HepG2 (cell line): ENCODE results near the gene CASS4. TPM values are rescaled to one million over a fixed set of nuclear protein-coding genes. Genes with fewer than 3 reads are reported as not detected.

ENCODE experiments used
- AGO2 ChIP-seq: fragments of 200-400 bp; formaldehyde crosslinking; optimal IDR thresholded peaks from 2 replicates; pipeline ENCODE3; 2017; ENCODE audit warnings: mild to moderate bottlenecking, low read depth, low read length, moderate library complexity
- ARHGAP35 ChIP-seq: sonication (generic); formaldehyde crosslinking; IDR thresholded peaks from 2 replicates; pipeline ENCODE4 v1.9.0; 2022; ENCODE audit warnings: mild to moderate bottlenecking, inconsistent platforms, moderate library complexity, missing genetic modification reagents, borderline replicate concordance
- CHCHD3 ChIP-seq: sonication (generic); formaldehyde crosslinking; IDR thresholded peaks from 2 replicates; pipeline ENCODE4 v1.8.0; 2022; ENCODE audit warnings: mild to moderate bottlenecking, missing genetic modification reagents, moderate library complexity
- EED ChIP-seq: sonication (generic); formaldehyde crosslinking; IDR thresholded peaks from 2 replicates; pipeline ENCODE4 v1.5.0; 2020; ENCODE audit warnings: mild to moderate bottlenecking, missing genetic modification reagents
- GZF1 ChIP-seq: sonication (generic); formaldehyde crosslinking; IDR thresholded peaks from 2 replicates; pipeline ENCODE4 v1.5.1; 2020; ENCODE audit warnings: mild to moderate bottlenecking, missing genetic modification reagents
- HES4 ChIP-seq: sonication (generic); formaldehyde crosslinking; IDR thresholded peaks from 2 replicates; pipeline ENCODE4 v1.9.0; 2021; ENCODE audit warnings: mild to moderate bottlenecking, missing genetic modification reagents, borderline replicate concordance
- JUND ChIP-seq: sonication (generic); formaldehyde crosslinking; IDR thresholded peaks from 2 replicates; pipeline ENCODE4 v1.8.0; 2022; ENCODE audit warnings: mild to moderate bottlenecking, missing genetic modification reagents
- KLF15 ChIP-seq: sonication (generic); formaldehyde crosslinking; IDR thresholded peaks from 2 replicates; pipeline ENCODE4 v1.8.1; 2023; ENCODE audit warnings: borderline replicate concordance, mild to moderate bottlenecking, inconsistent platforms, missing genetic modification reagents, mixed read lengths
- SMAD3 ChIP-seq: sonication (generic); formaldehyde crosslinking; IDR thresholded peaks from 2 replicates; pipeline ENCODE4 v1.4.0; 2020; ENCODE audit warnings: missing genetic modification reagents
- SNAPC5 ChIP-seq: sonication (generic); formaldehyde crosslinking; IDR thresholded peaks from 2 replicates; pipeline ENCODE4 v1.8.1; 2023; ENCODE audit warnings: mild to moderate bottlenecking, missing genetic modification reagents, borderline replicate concordance
- TCF12 ChIP-seq, 2 experiments: fragments of 450-650 bp in 1 of 2; sonication (generic) in 1 of 2; formaldehyde crosslinking in 1 of 2; IDR thresholded peaks; 2 replicates each; pipeline versions ENCODE4 v1.6.1 to v1.8.0; 2017 to 2022; ENCODE audit warnings: antibody characterized with exemption in 1 of 2, mild to moderate bottlenecking in 1 of 2, missing genetic modification reagents in 1 of 2, moderate library complexity in 1 of 2
- TCF7L2 ChIP-seq: IDR thresholded peaks from 2 replicates; pipeline ENCODE4 v1.6.1; 2011; ENCODE audit warnings: mild to moderate bottlenecking, low read depth, low read length, moderate library complexity
- ZC3H4 ChIP-seq: sonication (generic); formaldehyde crosslinking; IDR thresholded peaks from 2 replicates; pipeline ENCODE4 v1.4.0; 2020; ENCODE audit warnings: missing genetic modification reagents, borderline replicate concordance
- ZNF253 ChIP-seq: sonication (generic); formaldehyde crosslinking; IDR thresholded peaks from 2 replicates; pipeline ENCODE4 v1.8.0; 2022; ENCODE audit warnings: mild to moderate bottlenecking, missing genetic modification reagents, borderline replicate concordance
- ZNF256 ChIP-seq: sonication (generic); formaldehyde crosslinking; conservative IDR thresholded peaks from 2 replicates; pipeline ENCODE4 v1.4.0; 2020; ENCODE audit warnings: missing genetic modification reagents
- ZNF552 ChIP-seq: sonication (generic); formaldehyde crosslinking; IDR thresholded peaks from 2 replicates; pipeline ENCODE4 v1.9.0; 2022; ENCODE audit warnings: missing genetic modification reagents, mild to moderate bottlenecking, borderline replicate concordance
- ZNF644 ChIP-seq: IDR thresholded peaks from 2 replicates; pipeline ENCODE4 v1.6.1; 2016; ENCODE audit warnings: low read depth
- ZNF766 ChIP-seq: sonication (generic); formaldehyde crosslinking; IDR thresholded peaks from 2 replicates; pipeline ENCODE4 v1.5.0; 2020; ENCODE audit warnings: missing genetic modification reagents, borderline replicate concordance
- polyA plus RNA-seq, 8 experiments: library from polyadenylated mRNA; depleted of rRNA in 3 of 8; stranded (reverse) in 7 of 8; unstranded in 1 of 8; fragments of >200 nt; fragmentation: Illumina TruSeq in 4 of 8; extraction: Trizol in 4 of 8; gene quantifications; 2 replicates each; pipeline versions ENCODE4 v1.2.1 to v1.2.3, GENCODE V29; 2011 to 2016; ENCODE audit warnings: low read depth in 4 of 8, missing spikeins in 1 of 8, mixed read lengths in 1 of 8; ENCODE audit not compliant: insufficient read depth in 1 of 8
- total RNA-seq, 5 experiments: library from RNA; depleted of rRNA; stranded (reverse); fragments of >200 nt; fragmentation: Illumina TruSeq; extraction: Trizol; gene quantifications; 2 replicates each; pipeline ENCODE4 v1.2.3, GENCODE V29; 2016; ENCODE audit warnings: low read depth in 1 of 5
- TF ChIP-seq, protein P1 (sequence below): sonication (generic); formaldehyde crosslinking; IDR thresholded peaks from 2 replicates; pipeline ENCODE4 v1.5.0; 2020; ENCODE audit warnings: missing genetic modification reagents
- TF ChIP-seq, protein P2 (sequence below): IDR thresholded peaks from 2 replicates; pipeline ENCODE4 v1.6.1; 2016; ENCODE audit warnings: mild to moderate bottlenecking, missing biosample characterization, missing genetic modification reagents
- TF ChIP-seq, protein P3 (sequence below): sonication (generic); formaldehyde crosslinking; IDR thresholded peaks from 2 replicates; pipeline ENCODE4 v1.5.1; 2020; ENCODE audit warnings: mild to moderate bottlenecking, missing genetic modification reagents, moderate library complexity
- TF ChIP-seq, protein P4 (sequence below): sonication (generic); formaldehyde crosslinking; IDR thresholded peaks from 2 replicates; pipeline ENCODE4 v1.4.0; 2020; ENCODE audit warnings: mild to moderate bottlenecking, missing genetic modification reagents
- TF ChIP-seq, protein P5 (sequence below): sonication (generic); formaldehyde crosslinking; IDR thresholded peaks from 2 replicates; pipeline ENCODE4 v1.8.0; 2022; ENCODE audit warnings: low read depth, missing genetic modification reagents

Gene CASS4
- total and polyA plus RNA-seq, 2 of the 13 experiments (the other 11 are each of a cell fraction or from before 2014, with no cell fraction given), result 0.17 to 0.49 TPM

DNA sequence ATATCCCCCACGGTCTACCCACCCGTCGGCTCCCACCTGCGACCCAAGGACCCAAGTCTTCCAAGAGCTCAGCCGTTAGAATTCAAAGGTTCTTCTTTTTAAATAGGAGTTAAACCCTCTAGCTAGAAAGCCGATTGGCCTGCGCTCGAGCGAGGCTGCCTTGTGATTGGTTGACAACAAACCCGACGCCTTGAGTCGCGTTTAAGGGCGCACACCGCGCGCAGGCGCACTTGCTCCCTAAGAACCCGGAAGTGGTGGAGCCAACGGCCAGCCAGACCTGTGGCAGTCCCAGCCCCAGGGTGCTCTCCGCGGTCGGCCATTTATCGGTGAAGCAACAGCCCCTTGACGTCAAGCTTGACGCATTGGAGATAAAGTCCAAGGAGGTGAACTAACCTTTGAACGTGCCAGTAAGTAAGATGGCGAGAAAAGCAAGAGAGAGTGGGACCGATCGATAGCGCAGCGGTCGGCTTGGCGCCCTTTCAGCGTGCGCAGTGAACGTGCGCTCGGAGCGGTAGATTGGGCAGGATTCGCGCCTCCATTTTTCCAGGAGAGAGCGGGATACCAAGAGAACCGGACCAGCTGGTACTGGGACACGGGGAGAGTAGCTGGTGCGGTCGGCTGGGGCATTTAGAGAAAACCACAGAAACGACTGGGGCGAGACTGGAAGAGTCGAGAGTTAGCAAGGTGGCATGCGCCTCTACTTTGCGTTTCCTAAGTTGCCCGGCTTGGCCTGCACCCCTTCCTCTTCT is 19.8 kb upstream of the CASS4 start, which contains the start of the genes AURKA and CSTF1 (continued):
- TF ChIP-seq, protein P1, sequence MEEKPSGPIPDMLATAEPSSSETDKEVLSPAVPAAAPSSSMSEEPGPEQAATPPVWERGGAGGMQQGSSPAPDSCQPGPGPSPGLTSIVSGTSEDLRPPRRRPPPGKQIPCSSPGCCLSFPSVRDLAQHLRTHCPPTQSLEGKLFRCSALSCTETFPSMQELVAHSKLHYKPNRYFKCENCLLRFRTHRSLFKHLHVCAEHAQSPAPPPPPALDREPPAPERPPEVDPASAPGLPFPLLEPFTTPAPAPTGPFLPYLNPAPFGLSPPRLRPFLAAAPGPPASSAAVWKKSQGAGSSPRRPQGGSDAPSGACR, result peak; percentile 99
- TF ChIP-seq, protein P2, sequence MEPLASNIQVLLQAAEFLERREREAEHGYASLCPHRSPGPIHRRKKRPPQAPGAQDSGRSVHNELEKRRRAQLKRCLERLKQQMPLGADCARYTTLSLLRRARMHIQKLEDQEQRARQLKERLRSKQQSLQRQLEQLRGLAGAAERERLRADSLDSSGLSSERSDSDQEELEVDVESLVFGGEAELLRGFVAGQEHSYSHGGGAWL (CRISPR knock-in tag), result peak; percentile 95
- peak; percentile 99 for TF ChIP-seq ZNF644 (CRISPR knock-in tag)
- TF ChIP-seq HES4 (CRISPR knock-in tag), result no peak
- TF ChIP-seq, protein P3, sequence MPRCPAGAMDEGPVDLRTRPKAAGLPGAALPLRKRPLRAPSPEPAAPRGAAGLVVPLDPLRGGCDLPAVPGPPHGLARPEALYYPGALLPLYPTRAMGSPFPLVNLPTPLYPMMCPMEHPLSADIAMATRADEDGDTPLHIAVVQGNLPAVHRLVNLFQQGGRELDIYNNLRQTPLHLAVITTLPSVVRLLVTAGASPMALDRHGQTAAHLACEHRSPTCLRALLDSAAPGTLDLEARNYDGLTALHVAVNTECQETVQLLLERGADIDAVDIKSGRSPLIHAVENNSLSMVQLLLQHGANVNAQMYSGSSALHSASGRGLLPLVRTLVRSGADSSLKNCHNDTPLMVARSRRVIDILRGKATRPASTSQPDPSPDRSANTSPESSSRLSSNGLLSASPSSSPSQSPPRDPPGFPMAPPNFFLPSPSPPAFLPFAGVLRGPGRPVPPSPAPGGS, result peak; percentile 88; the same call in 1 of the 2 replicates
- TF ChIP-seq KLF15 (CRISPR knock-in tag), result peak; percentile 84
- peak; percentile 96; the same call in 1 of the 2 replicates for TF ChIP-seq ARHGAP35 (CRISPR knock-in tag)
- peak; percentile 90; the same call in 1 of the 2 replicates for TF ChIP-seq ZC3H4 (CRISPR knock-in tag)
- peak; percentile 97 for TF ChIP-seq ZNF256 (CRISPR knock-in tag)
- TF ChIP-seq, protein P4, sequence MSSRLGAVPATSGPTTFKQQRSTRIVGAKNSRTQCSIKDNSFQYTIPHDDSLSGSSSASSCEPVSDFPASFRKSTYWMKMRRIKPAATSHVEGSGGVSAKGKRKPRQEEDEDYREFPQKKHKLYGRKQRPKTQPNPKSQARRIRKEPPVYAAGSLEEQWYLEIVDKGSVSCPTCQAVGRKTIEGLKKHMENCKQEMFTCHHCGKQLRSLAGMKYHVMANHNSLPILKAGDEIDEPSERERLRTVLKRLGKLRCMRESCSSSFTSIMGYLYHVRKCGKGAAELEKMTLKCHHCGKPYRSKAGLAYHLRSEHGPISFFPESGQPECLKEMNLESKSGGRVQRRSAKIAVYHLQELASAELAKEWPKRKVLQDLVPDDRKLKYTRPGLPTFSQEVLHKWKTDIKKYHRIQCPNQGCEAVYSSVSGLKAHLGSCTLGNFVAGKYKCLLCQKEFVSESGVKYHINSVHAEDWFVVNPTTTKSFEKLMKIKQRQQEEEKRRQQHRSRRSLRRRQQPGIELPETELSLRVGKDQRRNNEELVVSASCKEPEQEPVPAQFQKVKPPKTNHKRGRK (CRISPR knock-in tag), result no peak
- peak; percentile 80; the same call in 1 of the 2 replicates for TF ChIP-seq ZNF552 (CRISPR knock-in tag)
- TF ChIP-seq TCF12 (IDR thresholded peaks at IDR 0.05), result no peak
- peak; percentile 67 for TF ChIP-seq TCF12 (CRISPR knock-in tag; IDR thresholded peaks at IDR 0.05)
- TF ChIP-seq EED (CRISPR knock-in tag), result no peak
- no peak for TF ChIP-seq TCF7L2
- peak; percentile 78 for TF ChIP-seq CHCHD3 (CRISPR knock-in tag)
- TF ChIP-seq, protein P5, sequence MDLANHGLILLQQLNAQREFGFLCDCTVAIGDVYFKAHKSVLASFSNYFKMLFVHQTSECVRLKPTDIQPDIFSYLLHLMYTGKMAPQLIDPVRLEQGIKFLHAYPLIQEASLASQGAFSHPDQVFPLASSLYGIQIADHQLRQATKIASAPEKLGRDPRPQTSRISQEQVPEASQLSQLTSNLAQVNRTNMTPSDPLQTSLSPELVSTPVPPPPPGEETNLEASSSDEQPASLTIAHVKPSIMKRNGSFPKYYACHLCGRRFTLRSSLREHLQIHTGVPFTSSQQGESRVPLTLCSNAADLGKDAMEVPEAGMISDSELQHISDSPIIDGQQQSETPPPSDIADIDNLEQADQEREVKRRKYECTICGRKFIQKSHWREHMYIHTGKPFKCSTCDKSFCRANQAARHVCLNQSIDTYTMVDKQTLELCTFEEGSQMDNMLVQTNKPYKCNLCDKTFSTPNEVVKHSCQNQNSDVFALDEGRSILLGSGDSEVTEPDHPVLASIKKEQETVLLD (CRISPR knock-in tag), result peak; percentile 94
- peak; percentile 47 for TF ChIP-seq AGO2
- TF ChIP-seq SMAD3, result peak; percentile 100
- peak; percentile 93; the same call in 1 of the 2 replicates for TF ChIP-seq ZNF253 (CRISPR knock-in tag)
- TF ChIP-seq JUND, result peak; percentile 94
- peak; percentile 69; the same call in 1 of the 2 replicates for TF ChIP-seq GZF1
- peak; percentile 95 for TF ChIP-seq SNAPC5
- peak; percentile 99; the same call in 1 of the 2 replicates for TF ChIP-seq ZNF766
